DMS153 (cell line): Measurements from ENCODE around the gene C11orf91.
"Not testable (repeated sequence)": the region's sequence is repeated elsewhere in the genome, so short reads cannot be mapped to it uniquely, and the experiment has no call there.

Source experiments
- DNase-seq: peaks from one replicate; lab custom pipeline; 2025; lab: John Stamatoyannopoulos, UW

The C11orf91 gene

GRCh38 chr11:33668951-33669596 lies 31.6 kb downstream of the C11orf91 start:
- DNase-seq, result no peak

- DNase-seq, result no peak
These were observed 32.2 kb downstream of the C11orf91 start for GRCh38 chr11:33668468-33668825.

- DNase-seq, result no peak
These were observed 32.7 kb downstream of the C11orf91 start for GRCh38 chr11:33667819-33668467.

GRCh38 chr11:33665350-33666106 lies 35.1 kb downstream of the C11orf91 start:
- DNase-seq, result no peak

GRCh38 chr11:33664827-33665226 lies 35.8 kb downstream of the C11orf91 start:
- DNase-seq, result no peak

- no peak for DNase-seq
These were observed 36.5 kb downstream of the C11orf91 start for GRCh38 chr11:33664166-33664565.

- no peak for DNase-seq
These were observed 37.5 kb downstream of the C11orf91 start for GRCh38 chr11:33663121-33663520.

- not testable (repeated sequence) for DNase-seq
These were observed 39.1 kb downstream of the C11orf91 start for GRCh38 chr11:33661526-33661925.

GRCh38 chr11:33660962-33661361 lies 39.7 kb downstream of the C11orf91 start:
- no peak for DNase-seq

- no peak for DNase-seq
These were observed 41.1 kb downstream of the C11orf91 start for GRCh38 chr11:33659370-33660139.

GRCh38 chr11:33658195-33658900 lies 42.3 kb downstream of the C11orf91 start:
- DNase-seq, result no peak

- no peak for DNase-seq
These were observed 42.9 kb downstream of the C11orf91 start for GRCh38 chr11:33657757-33658156.

GRCh38 chr11:33656768-33657167 lies 43.9 kb downstream of the C11orf91 start:
- no peak for DNase-seq

- DNase-seq, result no peak
These were observed 44.6 kb downstream of the C11orf91 start for GRCh38 chr11:33655842-33656600.

- DNase-seq, result no peak
These were observed 46.0 kb downstream of the C11orf91 start for GRCh38 chr11:33654594-33654993.

GRCh38 chr11:33652930-33653329 lies 47.7 kb downstream of the C11orf91 start:
- no peak for DNase-seq

- DNase-seq, result no peak
These were observed 48.2 kb downstream of the C11orf91 start for GRCh38 chr11:33652431-33652830.

GRCh38 chr11:33651990-33652389 lies 48.6 kb downstream of the C11orf91 start:
- no peak for DNase-seq

- DNase-seq, result no peak
These were observed 49.1 kb downstream of the C11orf91 start for GRCh38 chr11:33651555-33651954.

- no peak for DNase-seq
These were observed 50.7 kb downstream of the C11orf91 start for GRCh38 chr11:33649944-33650343.
